Tibial nerve (tissue), 4 donors: ENCODE results near the gene EPB41L1. TPM values are rescaled to one million over a fixed set of nuclear protein-coding genes. Genes with fewer than 3 reads are reported as not detected.

ENCODE experiments used
- DNase-seq, 2 donors: peaks; one replicate each; pipeline ENCODE4 v3.0.0-alpha.2; 2019; ENCODE audit warnings: low spot score in 2 of 2
- H3K27ac ChIP-seq, 4 donors: fragments of 200-600 bp; sonication (generic) in 3 of 4; one replicate each; pipeline ENCODE4 v1.5.1; 2017 to 2019; ENCODE audit warnings: mild to moderate bottlenecking in 1 of 4
- H3K27me3 ChIP-seq, 2 donors: fragments of 200-600 bp; sonication (generic) in 1 of 2; one replicate each; pipeline versions ENCODE4 v1.5.1 to v1.6.0; 2017 to 2019
- H3K36me3 ChIP-seq, 3 donors: fragments of 200-600 bp; sonication (generic); one replicate each; pipeline ENCODE4 v1.5.1; 2018 to 2019
- H3K4me1 ChIP-seq, 4 donors: fragments of 200-600 bp; sonication (generic) in 3 of 4; one replicate each; pipeline ENCODE4 v1.5.1; 2017 to 2019
- H3K4me3 ChIP-seq, 4 donors: fragments of 200-600 bp; sonication (generic) in 3 of 4; one replicate each; pipeline ENCODE4 v1.5.1; 2017 to 2019; ENCODE audit warnings: mild to moderate bottlenecking in 1 of 4, moderate library complexity in 1 of 4
- H3K9me3 ChIP-seq, 4 donors: fragments of 200-600 bp; sonication (generic) in 3 of 4; one replicate each; pipeline ENCODE4 v1.5.1; 2017 to 2019
- CTCF ChIP-seq, 5 experiments: fragments of 200-600 bp in 3 of 5; fragments of 450-650 bp in 2 of 5; sonication (generic) in 3 of 5; IDR thresholded peaks; one replicate each; pipeline ENCODE4 v1.5.1; 2016 to 2019; ENCODE audit warnings: antibody characterized with exemption in 5 of 5, mild to moderate bottlenecking in 3 of 5, moderate library complexity in 2 of 5
- EP300 ChIP-seq, 2 donors: sonication (generic); formaldehyde crosslinking; IDR thresholded peaks; one replicate each; pipeline ENCODE4 v1.6.1; 2017; ENCODE audit warnings: antibody characterized with exemption in 2 of 2, mild to moderate bottlenecking in 1 of 2
- POLR2A ChIP-seq, 2 donors: fragments of 450-650 bp; IDR thresholded peaks; one replicate each; pipeline ENCODE4 v1.6.1; 2017; ENCODE audit warnings: antibody characterized with exemption in 2 of 2, mild to moderate bottlenecking in 2 of 2, moderate library complexity in 2 of 2
- WGBS, 2 donors: methylation state at CpG; one replicate each; pipeline ENCODE4 v1.1.5; 2018; 5-methylcytosine and 5-hydroxymethylcytosine counted together
- total RNA-seq, 4 donors: library from RNA; depleted of rRNA; stranded (reverse); fragments of >200 nt; gene quantifications; one replicate each; pipeline ENCODE4 v1.1.0, GENCODE V29; 2016

The EPB41L1 gene
- total RNA-seq, 4 donors from 2014 or later = 19.9 to 55.3 (median 30.8) TPM

DNA sequence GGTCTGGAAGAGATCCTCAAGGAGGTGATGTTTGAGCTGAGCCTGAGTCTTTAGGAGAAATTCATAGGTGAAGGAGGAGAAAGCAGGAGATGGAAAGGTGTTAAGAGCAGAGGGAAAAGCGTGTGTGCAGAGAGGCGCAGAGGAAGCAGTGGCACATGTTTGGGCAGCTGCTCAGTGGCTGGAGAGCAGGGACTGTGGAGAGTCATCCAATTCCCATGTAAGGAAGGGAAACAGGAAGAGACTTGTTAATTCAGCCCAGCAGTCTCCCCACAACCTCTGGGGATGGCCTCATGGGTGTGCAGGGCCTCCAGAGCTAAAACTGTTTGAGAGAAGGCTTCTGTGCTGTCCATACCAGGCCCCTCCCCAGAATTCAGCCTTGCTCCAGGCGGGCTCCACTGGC is 98.0 kb downstream of the EPB41L1 start:
- H3K27me3 ChIP-seq = no peaks in the 10 kb centered on the region
- TF ChIP-seq EP300 (IDR thresholded peaks at IDR 0.05) = no peak
- no peak overlapping the region for H3K27ac ChIP-seq
- H3K36me3 ChIP-seq = peaks cover 0 to 90% (median 7%) of the 10 kb centered on the region in 3 donors
- H3K9me3 ChIP-seq = no peaks in the 10 kb centered on the region
- no peak overlapping the region for H3K4me3 ChIP-seq
- 97 to 100% methylated on average over 3 of the region's 3 CpGs for WGBS, 2 donors
- peaks cover 0 to 6% (median 0%) of the 10 kb centered on the region in 4 donors for H3K4me1 ChIP-seq
- DNase-seq = no peak

DNA sequence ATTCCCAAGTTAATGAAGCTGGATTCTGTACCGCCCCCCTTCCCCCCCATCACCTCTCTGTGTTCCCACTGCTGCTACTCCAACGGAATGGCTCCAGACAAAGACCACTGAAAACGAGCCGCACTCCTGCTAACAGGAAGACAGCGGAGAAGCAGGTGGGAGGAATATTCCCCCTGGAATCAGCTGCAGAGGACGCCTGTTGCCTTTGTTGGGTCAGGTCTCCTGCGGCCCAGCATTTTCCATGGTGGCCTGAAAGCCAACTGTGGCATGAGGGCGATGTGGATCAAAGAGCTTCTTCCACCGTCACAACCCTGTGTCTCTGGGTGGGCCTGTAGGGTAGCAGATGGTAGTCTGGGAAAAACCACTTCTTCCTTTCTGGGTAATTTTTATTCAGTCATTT is 98.5 kb downstream of the EPB41L1 start:
- Histone ChIP-seq H3K9me3 (no peaks in the 10 kb centered on the region), H3K27me3 (no peaks in the 10 kb centered on the region), H3K36me3 (peaks cover 0 to 84% (median 7%) of the 10 kb centered on the region in 3 donors), H3K4me1 (peaks cover 0 to 6% (median 0%) of the 10 kb centered on the region in 4 donors), H3K27ac (no peak overlapping the region), H3K4me3 (no peak overlapping the region)
- no peak for DNase-seq
- TF ChIP-seq POLR2A (IDR thresholded peaks at IDR 0.05) (no peak), EP300 (IDR thresholded peaks at IDR 0.05) (no peak), CTCF (IDR thresholded peaks at IDR 0.05) (no peak)
- WGBS, 2 donors = 82 to 90% methylated on average over 9 of the region's 9 CpGs

DNA sequence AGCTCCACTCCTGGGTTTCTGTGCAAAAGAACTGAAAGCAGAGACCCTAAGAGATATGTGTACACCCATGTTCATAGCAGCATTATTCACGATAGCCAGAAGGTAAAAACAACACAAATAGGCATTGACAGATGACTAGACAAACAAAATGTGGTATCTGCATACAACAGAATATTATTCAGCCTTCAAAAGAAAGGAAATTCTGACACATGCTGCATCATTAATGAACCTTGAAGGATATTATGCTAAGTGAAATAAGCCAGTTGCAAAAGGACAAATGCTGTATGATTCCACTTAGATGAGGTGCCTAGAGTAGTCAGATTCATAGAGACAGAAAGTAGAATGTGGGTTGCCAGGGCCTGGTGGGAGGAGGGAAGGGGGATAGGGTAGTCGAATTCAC is 99.5 kb downstream of the EPB41L1 start:
- Histone ChIP-seq H3K4me3 (no peak overlapping the region), H3K9me3 (no peaks in the 10 kb centered on the region), H3K27me3 (no peaks in the 10 kb centered on the region), H3K27ac (no peak overlapping the region), H3K36me3 (peaks cover 0 to 74% (median 7%) of the 10 kb centered on the region in 3 donors), H3K4me1 (no peaks in the 10 kb centered on the region)
- WGBS, 2 donors = 68 to 71% methylated on average over 2 of the region's 2 CpGs
- no peak for TF ChIP-seq POLR2A (IDR thresholded peaks at IDR 0.05)
- TF ChIP-seq EP300 (IDR thresholded peaks at IDR 0.05) = no peak
- no peak for TF ChIP-seq CTCF (IDR thresholded peaks at IDR 0.05)
- no peak for DNase-seq

DNA sequence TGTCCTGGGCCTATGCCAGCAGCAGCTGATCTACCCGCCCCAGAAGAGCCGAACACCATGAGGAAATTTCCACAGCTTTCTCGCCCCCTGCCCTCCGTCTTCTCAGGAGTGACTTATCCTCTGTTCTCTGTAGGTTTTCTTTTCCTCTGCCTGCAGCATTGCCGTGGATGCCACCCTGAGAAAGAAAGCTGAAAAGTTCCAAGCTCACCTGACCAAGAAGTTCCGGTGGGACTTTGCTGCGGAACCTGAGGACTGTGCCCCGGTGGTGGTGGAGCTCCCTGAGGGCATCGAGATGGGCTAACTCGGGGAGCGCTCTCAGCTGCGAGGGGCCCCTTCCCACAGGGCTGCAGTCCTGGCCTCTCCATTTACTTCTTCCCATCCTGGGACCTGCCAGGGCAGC is 100.9 kb downstream of the EPB41L1 start:
- no peak for DNase-seq
- WGBS, 2 donors = 89 to 91% methylated on average over 12 of the region's 12 CpGs

GRCh38 chr20:36259177-36260061 is 104.9 kb downstream of the EPB41L1 start:
- 61% methylated on average over 16 of the region's 16 CpGs for WGBS, 2 donors
- TF ChIP-seq POLR2A (IDR thresholded peaks at IDR 0.05) (no peak), CTCF (IDR thresholded peaks at IDR 0.05) (no peak), EP300 (IDR thresholded peaks at IDR 0.05) (no peak)
- Histone ChIP-seq H3K27me3 (no peaks in the 10 kb centered on the region), H3K4me1 (no peaks in the 10 kb centered on the region), H3K27ac (no peak overlapping the region), H3K36me3 (peaks cover 0 to 28% (median 0%) of the 10 kb centered on the region in 3 donors), H3K9me3 (no peaks in the 10 kb centered on the region), H3K4me3 (no peak overlapping the region)
- DNase-seq = no peak

More for the DNA sequence above, 100.9 kb downstream of the EPB41L1 start:
- TF ChIP-seq CTCF (IDR thresholded peaks at IDR 0.05) = no peak
- no peak for TF ChIP-seq POLR2A (IDR thresholded peaks at IDR 0.05)
- no peak for TF ChIP-seq EP300 (IDR thresholded peaks at IDR 0.05)
- H3K9me3 ChIP-seq = no peaks in the 10 kb centered on the region
- H3K36me3 ChIP-seq = peaks cover 0 to 66% (median 7%) of the 10 kb centered on the region in 3 donors
- H3K27me3 ChIP-seq = no peaks in the 10 kb centered on the region
- no peaks in the 10 kb centered on the region for H3K4me1 ChIP-seq
- no peak overlapping the region for H3K27ac ChIP-seq
- H3K4me3 ChIP-seq = no peak overlapping the region
